Stomach smooth muscle (tissue), 2 donors: Measurements from ENCODE around the gene CSNK2B.

Source experiments
- H3K27ac ChIP-seq: one replicate; pipeline ENCODE4 v1.7.0; 2013; ENCODE audit warnings: mild to moderate bottlenecking, low read length, inconsistent platforms
- H3K27me3 ChIP-seq, 2 donors: one replicate each; pipeline ENCODE4 v1.7.0; 2013; ENCODE audit warnings: low read length in 2 of 2; ENCODE audit not compliant: insufficient read depth in 2 of 2, control insufficient read depth in 1 of 2
- H3K36me3 ChIP-seq, 2 donors: one replicate each; pipeline ENCODE4 v1.7.0; 2013; ENCODE audit warnings: low read length in 2 of 2; ENCODE audit not compliant: control insufficient read depth in 2 of 2, insufficient read depth in 2 of 2
- H3K4me1 ChIP-seq: one replicate; pipeline ENCODE4 v1.7.0; 2013; ENCODE audit warnings: low read length; ENCODE audit not compliant: control insufficient read depth, insufficient read depth
- H3K4me3 ChIP-seq, 2 donors: one replicate each; pipeline ENCODE4 v1.7.0; 2013; ENCODE audit warnings: low read length in 2 of 2
- H3K9ac ChIP-seq, 2 donors: one replicate each; pipeline ENCODE4 v1.7.0; 2013; ENCODE audit warnings: low read length in 2 of 2, mild to moderate bottlenecking in 1 of 2
- H3K9me3 ChIP-seq, 2 donors: one replicate each; pipeline ENCODE4 v1.7.0; 2013; ENCODE audit warnings: low read length in 2 of 2; ENCODE audit not compliant: control insufficient read depth in 2 of 2
- donor health status: healthy.
- donor health status: Pancreatic carcinoma.

Gene CSNK2B

DNA sequence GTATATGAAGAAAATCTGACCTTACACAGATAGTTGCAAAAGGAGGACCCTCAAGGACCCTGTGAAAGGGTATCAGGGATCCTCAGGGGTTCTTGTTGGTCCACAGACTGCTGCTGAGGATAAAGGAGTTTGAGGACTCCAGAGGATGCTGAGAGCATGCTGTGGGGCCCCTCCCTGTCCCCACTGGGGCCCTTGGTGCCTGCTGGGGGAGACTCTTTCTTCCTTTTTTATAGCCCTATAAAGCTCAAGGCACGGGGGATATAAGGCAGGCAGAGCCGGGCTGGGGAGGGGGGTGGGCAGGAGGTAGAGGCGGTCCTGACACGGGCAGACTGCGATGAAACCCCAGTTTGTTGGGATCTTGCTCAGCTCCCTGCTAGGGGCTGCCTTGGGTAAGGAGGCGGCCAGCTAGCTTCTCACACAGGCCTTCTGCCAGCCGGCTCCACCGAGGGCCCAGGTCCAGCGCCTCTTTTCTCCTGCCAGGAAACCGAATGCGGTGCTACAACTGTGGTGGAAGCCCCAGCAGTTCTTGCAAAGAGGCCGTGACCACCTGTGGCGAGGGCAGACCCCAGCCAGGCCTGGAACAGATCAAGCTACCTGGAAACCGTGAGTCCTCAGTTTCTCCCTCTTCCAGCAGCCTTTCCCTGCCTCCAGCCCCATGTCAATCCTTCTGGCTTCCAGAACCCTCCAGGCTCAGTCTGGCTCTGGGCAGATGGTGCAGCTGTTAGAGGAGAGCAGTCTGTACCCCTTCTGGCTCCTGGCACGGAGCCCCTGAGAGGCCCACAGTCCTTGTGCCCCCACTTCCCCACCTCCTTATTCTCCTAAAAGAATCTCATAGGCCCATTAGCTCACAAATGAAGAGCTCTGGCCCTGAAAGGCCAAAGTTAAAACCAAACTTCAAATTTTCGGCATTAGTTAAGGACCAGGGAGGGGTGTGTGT, 49.4 kb downstream of the CSNK2B start, which contains the start of gene LY6G6D:
LY6G6D (plus strand) TSS at position 327 of the 937 bp plus-strand sequence; CDS start at position 335, 8 bp downstream.
- Histone ChIP-seq H3K36me3 (no peaks in the 10 kb centered on the region), H3K4me3 (no peak within 1 kb of the TSS), H3K27me3 (no peaks in the 10 kb centered on the region), H3K9ac (no peak within 1 kb of the TSS), H3K4me1 (peaks cover 7% of the 10 kb centered on the region), H3K9me3 (no peaks in the 10 kb centered on the region), H3K27ac (no peak within 1 kb of the TSS)

DNA sequence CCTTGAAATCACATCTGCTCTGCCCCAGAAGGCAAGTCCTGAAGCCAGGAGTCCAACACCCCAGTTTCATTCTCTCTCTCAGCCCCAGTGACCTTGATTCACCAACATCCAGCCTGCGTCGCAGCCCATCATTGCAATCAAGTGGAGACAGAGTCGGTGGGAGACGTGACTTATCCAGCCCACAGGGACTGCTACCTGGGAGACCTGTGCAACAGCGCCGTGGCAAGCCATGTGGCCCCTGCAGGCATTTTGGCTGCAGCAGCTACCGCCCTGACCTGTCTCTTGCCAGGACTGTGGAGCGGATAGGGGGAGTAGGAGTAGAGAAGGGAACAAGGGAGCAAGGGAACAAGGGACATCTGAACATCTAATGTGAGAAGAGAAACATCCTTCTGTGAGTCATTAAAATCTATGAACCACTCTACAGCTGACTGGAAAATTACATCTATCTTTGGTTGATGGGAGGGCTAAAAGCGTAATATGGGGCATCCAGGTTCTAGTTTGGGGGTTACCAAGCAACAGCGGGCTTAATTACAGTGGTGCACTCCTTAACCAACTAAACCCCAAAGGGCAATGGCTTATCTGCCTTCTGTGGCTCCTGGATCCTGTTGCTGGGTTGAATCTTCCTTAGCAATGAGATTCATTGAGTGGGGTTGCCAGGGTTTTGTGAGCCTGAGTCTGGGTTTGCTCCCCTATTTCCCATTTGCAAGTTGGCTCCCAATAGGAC, 51.8 kb downstream of the CSNK2B start:
- H3K27ac ChIP-seq: no peak overlapping the region
- no peaks in the 10 kb centered on the region for H3K27me3 ChIP-seq
- no peak overlapping the region for H3K4me3 ChIP-seq
- H3K4me1 ChIP-seq: peaks cover 7% of the 10 kb centered on the region
- no peaks in the 10 kb centered on the region for H3K9me3 ChIP-seq
- H3K9ac ChIP-seq: no peak overlapping the region
- no peaks in the 10 kb centered on the region for H3K36me3 ChIP-seq

DNA sequence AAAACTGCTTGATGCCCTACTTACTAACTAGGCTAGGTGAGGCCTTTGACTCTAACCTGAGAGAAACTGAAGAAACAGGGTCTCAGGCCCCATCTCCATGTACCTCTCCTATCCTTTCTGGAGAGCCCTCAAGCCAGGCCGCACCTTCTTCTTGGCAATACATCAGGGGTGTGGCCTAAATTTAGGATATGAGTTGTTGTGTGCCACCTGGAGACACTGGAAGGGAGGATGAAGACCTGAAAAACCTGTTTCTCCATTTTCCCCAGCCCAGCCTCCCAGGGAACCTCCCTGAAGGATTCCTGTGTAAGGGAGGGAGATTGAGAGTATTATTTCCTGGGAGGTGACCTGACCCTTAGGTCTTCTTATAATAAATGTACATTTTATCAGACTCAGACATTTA, 52.4 kb downstream of the CSNK2B start:
- Histone ChIP-seq H3K27ac (no peak overlapping the region), H3K36me3 (no peaks in the 10 kb centered on the region), H3K4me1 (peaks cover 7% of the 10 kb centered on the region), H3K4me3 (no peak overlapping the region), H3K9me3 (no peaks in the 10 kb centered on the region), H3K27me3 (no peaks in the 10 kb centered on the region), H3K9ac (no peak overlapping the region)

GRCh38 chr6:31719001-31719400, 53.1 kb downstream of the CSNK2B start:
- Histone ChIP-seq H3K9ac (no peak overlapping the region), H3K4me3 (no peak overlapping the region), H3K27me3 (no peaks in the 10 kb centered on the region), H3K4me1 (peaks cover 7% of the 10 kb centered on the region), H3K27ac (no peak overlapping the region), H3K9me3 (no peaks in the 10 kb centered on the region), H3K36me3 (no peaks in the 10 kb centered on the region)
